Ishikawa (cell line): Measurements from ENCODE around the gene GFI1.

Experiments
- CEBPB ChIP-seq: IDR thresholded peaks from 2 replicates; pipeline ENCODE4 v1.6.1; 2012
- CREB1 ChIP-seq: IDR thresholded peaks from 2 replicates; pipeline ENCODE4 v1.6.1; 2012; ENCODE audit warnings: low read depth
- EGR1 ChIP-seq: IDR thresholded peaks from 2 replicates; pipeline ENCODE4 v1.6.1; 2012
- EP300 ChIP-seq: IDR thresholded peaks from 2 replicates; pipeline ENCODE4 v1.6.1; 2012; ENCODE audit warnings: borderline replicate concordance
- FOXM1 ChIP-seq: IDR thresholded peaks from 2 replicates; pipeline ENCODE4 v1.6.1; 2012; ENCODE audit warnings: low read depth, borderline replicate concordance
- MAX ChIP-seq: IDR thresholded peaks from 2 replicates; pipeline ENCODE4 v1.6.1; 2012
- NFIC ChIP-seq: IDR thresholded peaks from 2 replicates; pipeline ENCODE4 v1.6.1; 2012
- RAD21 ChIP-seq: IDR thresholded peaks from 2 replicates; pipeline ENCODE4 v1.6.1; 2012; ENCODE audit warnings: low read depth
- REST ChIP-seq: IDR thresholded peaks from 2 replicates; pipeline ENCODE4 v1.6.1; 2012; ENCODE audit warnings: low read depth, mild to moderate bottlenecking
- TAF1 ChIP-seq: IDR thresholded peaks from 2 replicates; pipeline ENCODE4 v1.6.1; 2012; ENCODE audit warnings: low read depth, mild to moderate bottlenecking
- TCF12 ChIP-seq: IDR thresholded peaks from 2 replicates; pipeline ENCODE4 v1.6.1; 2012; ENCODE audit warnings: low read depth
- TEAD4 ChIP-seq: IDR thresholded peaks from 2 replicates; pipeline ENCODE4 v1.6.1; 2012
- USF1 ChIP-seq: IDR thresholded peaks from 2 replicates; pipeline ENCODE4 v1.6.1; 2012
- YY1 ChIP-seq: IDR thresholded peaks from 2 replicates; pipeline ENCODE4 v1.6.1; 2012; ENCODE audit warnings: low read depth
- ZBTB7A ChIP-seq: IDR thresholded peaks from 2 replicates; pipeline ENCODE4 v1.6.1; 2012; ENCODE audit warnings: low read depth

GFI1 gene

GRCh38 chr1:92495392-92496063, 8.8 kb upstream of the GFI1 start:
- TF ChIP-seq ZBTB7A: no peak
- TF ChIP-seq RAD21: no peak
- no peak for TF ChIP-seq TAF1
- no peak for TF ChIP-seq USF1
- TF ChIP-seq CREB1: no peak
- TF ChIP-seq REST: no peak
- TF ChIP-seq CEBPB: no peak
- TF ChIP-seq YY1: no peak
- TF ChIP-seq TEAD4: no peak
- TF ChIP-seq EGR1: no peak
- TF ChIP-seq FOXM1: no peak
- no peak for TF ChIP-seq NFIC
- no peak for TF ChIP-seq TCF12
- no peak for TF ChIP-seq EP300
- TF ChIP-seq MAX: no peak

- TF ChIP-seq NFIC (no peak), CEBPB (no peak), YY1 (no peak), MAX (no peak)
Observed at GRCh38 chr1:92494485-92495141, 7.9 kb upstream of the GFI1 start.

- TF ChIP-seq YY1 (no peak), ZBTB7A (no peak), CREB1 (no peak), EGR1 (no peak), TEAD4 (no peak), REST (no peak), NFIC (no peak), MAX (no peak), TAF1 (no peak), EP300 (no peak), CEBPB (no peak)
Observed at GRCh38 chr1:92493139-92493538, 6.4 kb upstream of the GFI1 start.

- TF ChIP-seq MAX: no peak
- no peak for TF ChIP-seq ZBTB7A
- no peak for TF ChIP-seq EGR1
- no peak for TF ChIP-seq CEBPB
- no peak for TF ChIP-seq EP300
- TF ChIP-seq TEAD4: no peak
- TF ChIP-seq TCF12: no peak
- TF ChIP-seq USF1: no peak
- TF ChIP-seq RAD21: no peak
- TF ChIP-seq FOXM1: no peak
- no peak for TF ChIP-seq REST
- no peak for TF ChIP-seq NFIC
- no peak for TF ChIP-seq YY1
- TF ChIP-seq CREB1: no peak
Observed at GRCh38 chr1:92488832-92489231, 2.1 kb upstream of the GFI1 start.
